Stimulated activated CD4-positive, alpha-beta T cell treated with anti-CD3 and anti-CD28 coated beads, TNF-alpha, amount 100 ng/mL, for 24 hours (primary cell): ENCODE data around the gene P2RY13.

ENCODE experiments used
- DNase-seq, 3 experiments: peaks; one replicate each; pipeline ENCODE4 v3.0.0-alpha.2; 2020; ENCODE audit warnings: low read depth in 3 of 3

P2RY13 gene

DNA sequence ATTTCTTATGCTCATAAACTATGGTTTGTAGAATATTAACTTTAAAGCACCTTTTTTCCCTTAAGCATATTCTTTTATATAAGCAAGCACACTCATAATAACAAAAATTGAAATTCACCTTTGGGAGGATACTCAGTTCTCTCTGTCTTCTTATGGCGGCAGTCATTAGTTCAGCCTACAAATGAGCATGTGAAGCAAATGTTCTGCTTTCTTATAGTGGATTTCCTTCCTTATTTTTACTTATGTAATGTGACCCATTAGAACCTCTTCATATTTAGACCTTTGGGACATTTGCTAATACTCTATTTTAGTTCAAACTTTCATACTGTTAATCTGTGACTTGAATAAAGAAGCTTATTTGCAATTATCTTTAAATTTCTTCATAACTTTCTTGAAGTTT is at the start of gene P2RY13:
TSS of gene P2RY13 (minus strand) at position 187 of the 400 bp plus-strand sequence. CDS start at position 166, 21 bp downstream.
- no peak for DNase-seq

GRCh38 chr3:151377768-151378385 is 48.5 kb upstream of the P2RY13 start:
- no peak for DNase-seq

- DNase-seq: no peak
Measured at GRCh38 chr3:151372063-151372820, 42.9 kb upstream of the P2RY13 start.

DNA sequence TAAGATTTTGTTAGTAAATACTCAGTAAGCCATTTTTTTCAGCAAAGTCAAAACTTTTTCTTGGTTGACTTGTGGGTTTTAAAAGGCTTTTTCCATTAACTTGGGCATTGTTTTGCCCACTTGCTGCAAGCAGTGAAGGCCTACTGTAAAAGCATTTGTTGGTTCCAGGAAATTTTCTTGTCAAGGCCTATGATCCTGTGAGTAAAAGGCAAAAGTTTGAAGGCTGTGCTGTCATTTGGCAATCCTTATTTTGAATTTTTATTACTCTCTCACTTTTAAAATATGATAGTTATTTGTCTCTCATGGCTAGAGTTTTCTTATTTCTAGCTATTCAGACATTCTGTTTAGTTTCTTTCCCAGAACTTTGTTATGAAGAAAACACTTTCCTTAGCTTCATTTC is 42.2 kb upstream of the P2RY13 start:
- no peak for DNase-seq

DNA sequence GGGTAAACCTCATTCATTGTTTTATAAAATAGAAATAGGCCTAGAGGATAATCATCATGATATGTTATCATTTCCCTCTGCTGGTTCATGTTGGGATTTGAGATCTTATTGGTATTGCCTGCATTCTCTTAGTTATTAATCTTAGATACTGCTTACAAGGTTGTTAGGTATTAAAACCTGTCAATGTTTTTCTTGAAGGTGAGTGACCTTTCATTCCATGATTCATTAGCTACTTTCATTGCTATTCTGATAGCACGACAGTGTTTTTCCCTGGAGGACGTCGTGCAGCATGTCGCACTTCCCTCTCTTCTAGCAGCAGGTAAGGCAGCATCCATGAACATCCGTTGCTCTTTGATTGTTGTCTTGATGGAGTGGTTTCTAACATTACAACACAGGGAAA is 38.1 kb upstream of the P2RY13 start:
- DNase-seq: no peak

- no peak for DNase-seq
Measured at GRCh38 chr3:151366993-151367392, 37.6 kb upstream of the P2RY13 start.

GRCh38 chr3:151362751-151363174 is 33.4 kb upstream of the P2RY13 start:
- DNase-seq: no peak

DNA sequence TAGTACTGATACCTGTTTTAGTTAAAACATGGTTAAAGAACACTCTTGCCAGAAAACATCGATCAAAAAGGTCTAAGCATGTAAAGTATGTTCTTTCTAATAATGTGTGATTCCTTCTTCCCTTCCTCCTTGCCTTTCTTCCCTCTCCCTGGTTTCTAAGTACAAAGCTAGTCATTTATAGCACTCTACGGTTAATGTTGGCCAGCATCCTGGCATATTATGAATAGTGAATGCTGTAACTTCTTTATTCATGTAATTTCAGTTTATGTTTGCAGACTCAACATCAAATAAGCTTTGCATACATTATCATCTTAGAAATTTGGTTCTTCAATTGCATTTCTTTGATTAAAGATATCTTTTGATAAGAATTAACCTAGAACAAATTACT is 28.1 kb upstream of the P2RY13 start:
- DNase-seq: no peak

- DNase-seq: no peak
Measured at GRCh38 chr3:151356794-151357462, 27.6 kb upstream of the P2RY13 start.

GRCh38 chr3:151351648-151352047 is 22.3 kb upstream of the P2RY13 start:
- DNase-seq: no peak

- no peak for DNase-seq
Measured at GRCh38 chr3:151351219-151351618, 21.9 kb upstream of the P2RY13 start.

DNA sequence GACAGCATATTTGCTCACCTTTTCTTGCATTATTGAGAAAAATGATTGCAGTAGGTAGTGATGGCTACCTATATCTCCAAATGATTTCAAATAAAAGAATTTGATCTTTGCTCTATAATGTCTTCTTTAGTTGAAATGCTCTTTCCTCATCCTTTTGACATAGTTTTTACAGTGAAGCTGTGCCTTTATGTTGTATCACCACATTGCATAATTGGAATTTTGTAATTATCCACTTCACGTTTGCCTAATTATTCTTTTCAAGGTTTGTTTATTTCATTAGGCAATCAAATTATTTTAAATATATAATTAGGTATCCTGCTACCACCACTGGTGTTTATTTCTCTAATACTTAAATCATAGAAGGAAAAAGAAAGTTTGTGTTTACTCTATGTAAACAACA is 21.3 kb upstream of the P2RY13 start:
- no peak for DNase-seq

GRCh38 chr3:151347432-151347831 is 18.1 kb upstream of the P2RY13 start:
- DNase-seq: no peak

GRCh38 chr3:151346292-151346691 is 16.9 kb upstream of the P2RY13 start:
- no peak for DNase-seq

DNA sequence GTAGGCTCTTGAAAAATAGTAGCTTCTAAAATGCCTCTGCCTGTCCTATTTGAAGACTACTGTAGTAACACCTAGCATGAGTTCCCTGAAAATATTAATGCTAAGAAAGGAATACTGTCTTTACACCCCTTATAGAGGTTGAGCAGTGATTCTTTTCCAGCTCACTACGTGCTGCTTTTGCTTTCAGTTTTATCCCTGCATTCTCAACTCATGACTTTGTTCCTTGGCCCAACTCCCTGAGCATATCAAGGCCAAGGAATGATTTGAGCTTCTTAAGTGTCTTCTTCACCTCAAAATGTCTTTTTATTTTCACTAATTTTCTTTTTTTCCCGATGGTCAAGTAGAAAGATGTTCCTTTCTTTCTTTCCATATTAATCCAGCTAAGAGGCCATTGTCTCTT is 16.5 kb upstream of the P2RY13 start:
- no peak for DNase-seq

DNA sequence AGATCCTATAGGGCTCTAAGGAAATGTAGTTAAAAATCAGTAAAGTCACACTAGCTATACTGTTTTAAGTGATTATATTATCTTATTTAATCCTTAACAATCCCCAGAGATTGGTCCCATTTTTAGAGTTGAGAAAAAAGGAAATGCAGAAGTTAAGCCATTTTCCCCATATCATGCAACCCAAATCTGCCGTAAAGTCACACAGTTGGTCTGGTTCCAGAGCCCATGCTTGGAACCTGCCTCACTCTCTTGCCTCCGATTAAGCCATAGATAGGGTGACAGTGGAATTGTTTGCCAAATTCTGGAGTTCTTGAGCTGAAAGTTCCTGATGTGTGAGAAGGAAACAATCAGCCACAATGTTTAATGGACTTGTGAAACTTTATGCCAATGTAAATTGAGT is 2.3 kb upstream of the P2RY13 start:
- no peak for DNase-seq

DNA sequence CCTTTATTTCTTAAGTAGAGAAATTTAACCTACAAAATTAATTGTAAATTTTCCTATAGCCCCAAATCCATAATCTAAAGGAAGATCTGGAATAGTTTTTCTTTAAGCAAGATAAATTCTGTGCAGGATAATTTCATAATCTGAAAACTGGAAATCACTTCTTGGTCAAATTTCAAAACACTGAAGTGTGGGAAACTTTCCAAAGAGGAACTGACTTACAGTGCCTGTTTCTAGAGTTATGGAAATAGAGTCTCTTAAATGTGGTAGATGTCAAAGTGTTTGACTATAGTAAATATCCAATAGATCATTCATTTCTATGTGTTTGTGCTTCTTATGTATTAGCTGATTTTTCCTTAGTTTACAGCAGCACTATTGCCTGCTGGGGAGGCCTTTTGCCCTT is 1.6 kb upstream of the P2RY13 start:
- DNase-seq: no peak

DNA sequence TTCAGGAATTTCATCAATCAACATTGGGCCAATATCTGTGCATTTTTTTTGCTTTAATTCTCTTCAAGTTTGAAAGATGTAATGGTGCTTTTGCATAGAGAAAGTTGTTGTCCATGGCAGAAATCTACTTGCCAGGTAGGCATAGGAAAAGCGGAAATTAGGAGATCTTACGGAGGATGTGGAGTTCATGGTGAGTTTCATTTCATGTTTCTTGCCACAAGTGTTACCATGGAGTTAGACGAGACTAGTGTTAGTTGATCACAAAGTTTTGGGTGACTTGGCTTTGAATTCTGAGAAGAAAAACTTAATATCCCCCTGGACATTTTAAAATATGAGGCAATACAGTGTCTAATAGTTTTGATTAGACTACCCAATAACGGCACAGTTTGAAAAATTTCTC is 1.0 kb upstream of the P2RY13 start:
- no peak for DNase-seq

GRCh38 chr3:151328298-151328995 is 902 bp downstream of the P2RY13 start:
- no peak for DNase-seq

DNA sequence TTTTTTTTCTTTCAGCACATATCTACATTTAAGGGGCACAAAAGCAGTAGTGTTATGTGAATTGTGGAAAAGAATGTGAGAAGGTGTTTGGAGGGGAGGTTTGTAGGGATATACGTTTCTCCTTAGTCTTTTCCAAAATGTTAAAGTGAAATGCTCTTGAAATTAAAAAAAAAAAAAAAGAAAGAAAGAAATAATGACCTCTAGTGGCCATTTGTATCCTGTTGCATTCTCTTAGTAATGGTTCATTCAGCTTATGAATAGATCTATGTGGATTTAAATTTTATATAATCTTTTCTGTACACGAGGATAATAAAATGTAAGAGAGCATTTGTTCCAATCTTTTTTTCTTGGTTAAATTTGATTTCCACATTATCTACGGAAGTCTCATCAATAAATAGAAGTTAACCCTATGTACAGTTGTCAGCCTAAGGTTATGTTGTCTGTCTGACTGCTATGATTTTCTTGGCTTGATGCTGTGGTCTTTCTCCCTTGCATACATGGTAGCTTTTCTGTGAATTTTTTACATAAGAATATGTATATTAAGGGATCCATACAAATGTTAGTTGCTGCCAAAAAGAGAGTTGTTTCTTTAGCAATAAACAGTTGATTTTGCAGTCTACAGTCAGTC is 1.7 kb downstream of the P2RY13 start:
- DNase-seq: no peak

GRCh38 chr3:151322511-151322910 is 6.8 kb downstream of the P2RY13 start:
- DNase-seq: no peak

- no peak for DNase-seq
Measured at GRCh38 chr3:151321526-151321925, 7.8 kb downstream of the P2RY13 start.
